ENCODE results near the gene RBM5.

DNA sequence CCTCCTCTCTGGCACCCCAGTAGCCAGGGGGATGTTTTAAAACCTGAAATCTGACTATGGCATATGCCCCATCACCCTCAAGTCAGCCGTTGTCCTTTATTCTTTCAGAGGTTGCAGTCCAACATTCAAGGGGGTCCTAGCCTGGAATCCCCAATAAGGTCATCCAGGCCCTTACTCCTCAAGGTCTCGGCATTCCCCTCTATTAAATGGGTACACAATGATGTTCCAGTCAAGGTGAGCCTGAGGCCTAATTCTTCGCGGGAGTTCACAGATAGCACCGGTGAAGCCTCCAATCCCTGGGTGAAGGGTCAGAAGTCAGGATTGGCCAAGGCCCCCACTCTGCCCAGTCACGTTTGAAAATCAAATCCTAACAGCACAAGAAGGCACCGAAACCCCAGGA lies 58.3 kb downstream of the RBM5 start:
- TF ChIP-seq, protein P1, sequence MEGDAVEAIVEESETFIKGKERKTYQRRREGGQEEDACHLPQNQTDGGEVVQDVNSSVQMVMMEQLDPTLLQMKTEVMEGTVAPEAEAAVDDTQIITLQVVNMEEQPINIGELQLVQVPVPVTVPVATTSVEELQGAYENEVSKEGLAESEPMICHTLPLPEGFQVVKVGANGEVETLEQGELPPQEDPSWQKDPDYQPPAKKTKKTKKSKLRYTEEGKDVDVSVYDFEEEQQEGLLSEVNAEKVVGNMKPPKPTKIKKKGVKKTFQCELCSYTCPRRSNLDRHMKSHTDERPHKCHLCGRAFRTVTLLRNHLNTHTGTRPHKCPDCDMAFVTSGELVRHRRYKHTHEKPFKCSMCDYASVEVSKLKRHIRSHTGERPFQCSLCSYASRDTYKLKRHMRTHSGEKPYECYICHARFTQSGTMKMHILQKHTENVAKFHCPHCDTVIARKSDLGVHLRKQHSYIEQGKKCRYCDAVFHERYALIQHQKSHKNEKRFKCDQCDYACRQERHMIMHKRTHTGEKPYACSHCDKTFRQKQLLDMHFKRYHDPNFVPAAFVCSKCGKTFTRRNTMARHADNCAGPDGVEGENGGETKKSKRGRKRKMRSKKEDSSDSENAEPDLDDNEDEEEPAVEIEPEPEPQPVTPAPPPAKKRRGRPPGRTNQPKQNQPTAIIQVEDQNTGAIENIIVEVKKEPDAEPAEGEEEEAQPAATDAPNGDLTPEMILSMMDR (IDR thresholded peaks at IDR 0.05), result no peak
- TF ChIP-seq EP300 (IDR thresholded peaks at IDR 0.05) (no peak), POLR2A (IDR thresholded peaks at IDR 0.05) (no peak)
